Stimulated activated CD8-positive, alpha-beta memory T cell treated with anti-CD3 and anti-CD28 coated beads, Interleukin-4, amount 100 ng/mL, for 4 hours (primary cell): ENCODE data around the gene STK16.
A peak's percentile ranks its signal among the peaks of the same experiment; 100 is the strongest.

Source experiments
- DNase-seq, 2 donors: peaks; one replicate each; pipeline ENCODE4 v3.0.0-alpha.2; 2020; ENCODE audit warnings: low read depth in 2 of 2, low spot score in 1 of 2

The STK16 gene

GRCh38 chr2:219213486-219214071, 31.7 kb upstream of the STK16 start:
- no peak for DNase-seq

GRCh38 chr2:219214141-219214540, 31.1 kb upstream of the STK16 start:
- no peak for DNase-seq

- DNase-seq = no peak
Observed at GRCh38 chr2:219214786-219215185, 30.5 kb upstream of the STK16 start.

- DNase-seq = no peak
Observed at GRCh38 chr2:219215871-219216534, 29.3 kb upstream of the STK16 start.

- no peak for DNase-seq
Observed at GRCh38 chr2:219216535-219216915, 28.8 kb upstream of the STK16 start.

GRCh38 chr2:219218217-219218731, 27.0 kb upstream of the STK16 start:
- no peak for DNase-seq

- peak; percentile 76 to 78 for DNase-seq
Observed at GRCh38 chr2:219218732-219219701, 26.3 kb upstream of the STK16 start, which contains the start of gene ABCB6. TSS of gene ABCB6 (minus strand) at chr2:219218958. CDS start at chr2:219218673, 285 bp downstream.

- no peak for DNase-seq
Observed at GRCh38 chr2:219219784-219220532, 25.3 kb upstream of the STK16 start.

GRCh38 chr2:219220652-219221402, 24.5 kb upstream of the STK16 start:
- DNase-seq = no peak

GRCh38 chr2:219221957-219222518, 23.2 kb upstream of the STK16 start:
- no peak for DNase-seq

- no peak for DNase-seq
Observed at GRCh38 chr2:219223831-219224610, 21.3 kb upstream of the STK16 start.

GRCh38 chr2:219225350-219225749, 19.9 kb upstream of the STK16 start:
- DNase-seq = no peak

GRCh38 chr2:219228041-219228910, 17.0 kb upstream of the STK16 start:
- no peak for DNase-seq

GRCh38 chr2:219228911-219229304, 16.4 kb upstream of the STK16 start:
- DNase-seq = no peak

- peak; percentile 95 to 96 for DNase-seq
Observed at GRCh38 chr2:219229305-219230058, 15.8 kb upstream of the STK16 start, which contains the start of the genes ANKZF1 and ATG9A. TSS of gene ANKZF1 (plus strand) at chr2:219229806. CDS start at chr2:219230258, 452 bp downstream. TSS of gene ATG9A (minus strand) at chr2:219229636. CDS start at chr2:219228024, 1,612 bp downstream.

GRCh38 chr2:219230059-219230540, 15.2 kb upstream of the STK16 start:
- DNase-seq = no peak

- DNase-seq = no peak
Observed at GRCh38 chr2:219234331-219234730, 10.9 kb upstream of the STK16 start.
